HG02678 (cell line): ENCODE results near the gene PFN3.

Experiments
- ATAC-seq: cut with Tn5 transposase; IDR thresholded peaks from one replicate; pipeline ENCODE4 v1.9.1; 2021; ENCODE audit warnings: mild to moderate bottlenecking, moderate library complexity; ENCODE audit not compliant: unreplicated experiment

PFN3 gene

GRCh38 chr5:177374211-177374610 lies 26.2 kb downstream of the PFN3 start:
- ATAC-seq: no peak

GRCh38 chr5:177373806-177374205 lies 26.7 kb downstream of the PFN3 start:
- ATAC-seq: no peak

DNA sequence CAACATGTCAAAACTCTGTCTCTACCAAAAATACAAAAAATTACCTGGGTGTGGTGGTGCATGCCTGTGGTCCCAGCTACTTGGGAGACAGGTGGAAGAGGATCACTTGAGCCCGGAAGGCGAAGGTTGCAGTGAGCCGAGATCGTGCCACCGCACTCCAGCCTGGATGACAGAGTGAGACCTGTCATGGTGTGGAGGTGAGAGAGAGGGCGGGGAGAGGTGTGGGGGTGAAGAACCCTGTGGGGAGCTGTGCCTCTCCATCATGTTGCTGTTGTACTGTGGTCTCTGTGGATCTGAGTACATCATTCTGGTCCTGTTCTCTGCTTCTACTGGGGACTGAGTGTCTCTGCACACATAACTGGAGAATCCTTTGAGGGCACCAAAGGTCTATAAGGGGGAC lies 27.6 kb downstream of the PFN3 start:
- no peak for ATAC-seq

DNA sequence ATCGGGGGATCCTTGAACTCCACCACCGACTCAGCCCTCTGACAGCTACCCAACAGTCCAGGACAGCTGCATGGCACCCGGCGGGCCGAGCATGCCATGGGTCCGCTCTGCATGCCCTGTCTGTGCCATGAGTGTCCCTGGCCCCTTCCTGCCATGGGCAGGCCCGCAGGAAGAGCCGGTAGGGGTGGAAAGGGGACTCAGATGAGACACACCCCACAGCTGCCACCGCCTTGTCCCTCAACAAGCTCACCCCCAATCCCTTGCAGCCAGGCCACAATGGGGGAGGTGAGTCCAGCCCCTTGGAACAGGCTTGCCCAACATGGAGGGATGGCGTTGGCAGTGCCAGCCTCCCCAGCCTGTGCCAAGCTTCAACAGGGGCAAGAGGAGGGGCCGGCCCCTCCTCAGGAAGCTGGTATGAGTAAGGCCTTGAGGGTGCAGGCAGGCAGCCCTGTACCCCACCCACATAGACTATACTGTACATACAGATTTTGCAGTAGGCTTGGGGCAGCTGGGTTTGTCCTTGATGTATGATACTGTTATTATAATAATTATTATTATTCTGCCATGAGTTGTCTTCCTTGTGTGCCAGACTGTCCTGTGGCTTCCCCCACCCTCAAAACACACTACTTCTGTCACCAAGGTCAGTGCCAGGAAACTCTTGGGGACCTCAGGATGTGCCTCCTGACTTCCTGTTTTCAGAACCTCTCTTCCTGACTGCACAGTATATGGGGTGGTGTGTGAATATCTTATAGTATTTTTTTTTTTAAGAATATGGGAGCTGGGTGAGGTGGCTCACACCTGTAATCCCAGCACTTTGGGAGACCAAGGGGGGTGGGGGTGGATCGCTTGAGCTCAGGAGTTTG lies 28.2 kb downstream of the PFN3 start:
- ATAC-seq: no peak

GRCh38 chr5:177371120-177372033 lies 29.1 kb downstream of the PFN3 start:
- no peak for ATAC-seq

DNA sequence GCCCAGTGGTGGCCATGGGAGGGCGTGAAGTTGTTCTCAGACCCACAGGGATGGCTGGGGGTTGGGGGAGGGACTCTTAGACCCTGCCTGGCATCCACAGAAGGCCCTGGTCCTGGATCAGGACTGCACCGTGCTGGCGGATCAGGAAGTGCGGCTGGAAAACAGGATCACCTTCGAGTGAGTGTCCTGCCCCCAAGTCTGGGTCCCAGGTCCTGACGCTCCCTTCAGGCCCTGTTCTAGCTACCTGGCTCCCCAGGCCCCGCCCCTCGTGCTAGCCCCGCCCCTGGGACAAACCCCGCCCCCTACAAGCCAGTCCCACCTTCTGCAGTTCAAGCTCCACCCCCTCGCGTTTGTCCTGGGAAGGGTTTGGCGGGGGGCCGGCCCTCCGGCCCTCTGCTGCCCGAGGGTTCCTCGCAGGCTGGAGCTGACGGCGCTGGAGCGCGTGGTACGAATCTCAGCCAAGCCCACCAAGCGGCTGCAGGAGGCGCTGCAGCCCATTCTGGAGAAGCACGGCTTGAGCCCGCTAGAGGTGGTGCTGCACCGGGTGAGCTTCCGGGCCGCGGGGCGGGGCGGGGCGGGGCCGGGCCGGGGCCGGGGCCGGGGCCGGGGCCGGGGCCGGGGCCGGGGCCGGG lies 29.9 kb downstream of the PFN3 start:
- ATAC-seq: no peak

DNA sequence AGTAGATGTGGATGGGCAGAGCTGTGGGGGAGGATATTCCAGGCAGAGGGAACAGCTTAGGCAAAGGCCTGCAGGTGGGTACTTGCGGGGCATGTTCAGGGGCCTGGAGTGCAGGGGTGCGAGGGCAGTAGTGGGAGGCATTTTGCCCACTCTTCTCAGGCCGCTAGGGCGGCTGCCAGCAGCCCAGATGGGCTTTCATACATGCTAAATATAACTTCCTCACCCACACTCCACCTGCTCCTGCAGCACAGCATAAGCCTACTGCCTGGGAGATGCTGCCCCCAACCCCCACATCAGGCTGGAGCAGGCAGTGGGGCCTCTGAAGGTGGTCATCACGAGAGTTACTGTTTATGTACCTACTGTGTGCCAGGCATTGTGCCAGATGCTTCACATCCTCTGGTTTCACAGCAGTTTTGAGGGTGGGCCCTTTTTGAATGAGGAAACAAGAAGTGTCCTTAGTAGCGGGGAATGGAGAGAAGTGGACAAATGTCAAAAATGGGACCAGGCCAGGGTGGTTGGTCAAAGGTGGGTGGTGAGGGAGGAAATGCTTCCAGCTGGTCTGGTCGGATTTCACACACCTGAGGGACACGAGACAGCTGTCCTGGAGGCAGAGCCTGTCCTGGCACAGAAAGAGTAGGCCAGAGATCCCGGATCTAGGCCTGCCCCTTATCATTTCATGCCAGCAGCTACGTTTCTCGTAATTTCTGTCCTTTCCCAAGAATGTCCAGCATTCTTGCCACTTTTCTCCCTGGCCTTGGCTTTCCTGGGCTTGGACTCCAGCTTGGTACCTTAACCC lies 30.6 kb downstream of the PFN3 start:
- ATAC-seq: no peak

DNA sequence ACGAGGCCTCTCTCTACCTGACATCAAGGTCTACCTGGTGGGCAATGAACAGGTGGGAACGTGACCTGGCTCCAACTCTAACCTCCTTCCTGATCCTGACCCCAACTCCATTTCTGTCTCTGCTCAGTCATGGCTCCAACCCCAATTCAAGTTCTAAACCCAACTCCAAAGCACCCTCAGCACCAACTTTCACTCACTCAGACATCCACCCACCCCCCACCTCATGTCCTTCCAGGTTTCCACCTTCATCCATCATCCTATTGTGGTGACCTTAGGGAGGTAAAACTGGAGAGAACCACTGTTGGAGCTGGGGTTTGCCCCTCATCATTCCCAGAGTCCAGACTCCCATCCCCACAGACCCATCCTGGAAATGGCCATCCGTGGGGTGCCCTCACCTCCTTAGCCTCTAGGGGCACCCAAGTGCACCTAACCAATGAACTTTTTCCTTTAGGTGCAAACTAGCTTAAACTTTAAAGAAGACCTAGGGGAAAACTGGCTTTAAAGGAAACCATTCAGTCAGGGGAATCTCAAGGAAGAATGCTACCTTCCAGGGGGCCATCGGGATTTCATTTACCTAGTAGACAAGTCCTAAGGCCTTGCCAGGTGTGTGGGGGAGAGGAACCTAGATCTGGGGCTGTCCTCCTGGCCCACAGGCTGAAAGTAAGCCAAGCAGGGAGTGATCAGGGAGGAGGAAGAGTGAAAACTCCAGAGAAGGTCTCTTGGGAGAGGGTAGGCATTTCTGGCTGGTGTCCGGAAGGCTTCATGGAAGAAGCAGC lies 31.4 kb downstream of the PFN3 start:
- no peak for ATAC-seq

- ATAC-seq: no peak
These were observed 32.2 kb downstream of the PFN3 start for GRCh38 chr5:177367981-177368868.

- no peak for ATAC-seq
These were observed 33.1 kb downstream of the PFN3 start for GRCh38 chr5:177367323-177367848.

GRCh38 chr5:177366528-177367322 lies 33.7 kb downstream of the PFN3 start:
- no peak for ATAC-seq

GRCh38 chr5:177365845-177366527 lies 34.5 kb downstream of the PFN3 start:
- ATAC-seq: no peak

- ATAC-seq: peak; percentile 43
These were observed 36.1 kb downstream of the PFN3 start for GRCh38 chr5:177364159-177364962.

- ATAC-seq: no peak
These were observed 36.9 kb downstream of the PFN3 start for GRCh38 chr5:177363565-177363964.

GRCh38 chr5:177362610-177363507 lies 37.6 kb downstream of the PFN3 start:
- ATAC-seq: no peak

GRCh38 chr5:177362292-177362609 lies 38.2 kb downstream of the PFN3 start:
- ATAC-seq: no peak
